ENCODE data around the gene MYLK4.

MYLK4 gene

DNA sequence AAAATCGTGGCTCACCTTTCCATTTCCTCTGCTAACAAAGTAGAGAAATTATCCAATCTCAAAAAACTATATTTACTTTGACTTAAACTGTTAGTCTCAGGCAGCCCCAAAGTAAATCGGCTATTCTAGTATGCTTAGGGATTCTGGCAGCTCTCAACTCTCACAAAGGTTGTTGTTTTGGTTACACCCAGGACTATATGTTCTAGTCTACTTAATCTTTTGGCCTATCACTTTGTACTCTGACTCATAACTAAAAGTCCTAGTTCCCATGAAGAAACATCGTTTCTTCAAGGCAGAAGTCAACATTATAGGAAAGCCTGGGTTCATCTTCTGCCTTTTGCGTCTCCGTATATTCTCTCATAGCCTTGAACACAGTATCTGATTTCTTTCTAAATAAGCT, 42.3 kb downstream of the MYLK4 start:
- no peak for DNase-seq (ENCODE audit: low read depth in 2 of 3, low spot score in 1 of 3)

DNA sequence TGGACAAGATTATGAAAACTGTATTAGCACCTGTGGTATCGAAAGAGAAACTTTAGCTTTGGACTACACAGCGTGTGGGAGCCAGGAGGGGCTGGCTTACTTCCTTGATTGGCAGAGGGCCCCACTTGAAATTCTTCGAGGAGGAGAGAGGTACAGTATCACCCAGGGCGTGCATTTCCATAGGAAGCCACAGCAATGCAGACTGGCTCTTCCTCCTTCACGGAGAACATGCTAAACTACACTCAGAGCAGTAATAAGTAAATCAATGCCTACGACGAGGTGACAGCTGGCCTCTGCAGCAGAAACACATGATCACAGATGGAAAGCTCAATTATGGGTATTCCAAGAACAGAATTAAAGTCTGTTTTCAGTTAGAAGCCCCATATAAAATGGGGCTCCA, 44.2 kb downstream of the MYLK4 start:
- no peak for DNase-seq (ENCODE audit: low read depth in 2 of 3, low spot score in 1 of 3)

DNA sequence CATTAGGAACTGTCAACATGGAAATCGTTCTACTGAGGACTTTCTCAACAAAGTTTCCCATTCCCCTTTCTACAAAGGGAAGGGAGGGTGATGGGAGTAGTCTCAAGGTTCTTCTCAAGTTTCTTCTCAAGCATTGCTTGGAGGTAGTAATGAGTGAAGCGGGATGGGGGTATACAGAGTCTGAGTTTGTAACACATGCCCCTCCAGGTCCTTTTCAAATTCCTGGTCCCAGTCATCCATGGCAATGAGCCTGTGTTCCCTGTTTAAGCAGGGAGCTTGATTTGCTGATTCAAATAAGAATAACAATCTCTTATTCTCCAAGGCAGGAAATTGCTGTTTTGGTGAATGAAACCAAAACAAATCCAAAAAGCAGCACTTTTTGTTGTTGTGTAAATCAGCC, 45.5 kb downstream of the MYLK4 start:
- no peak for DNase-seq (ENCODE audit: low read depth in 2 of 3, low spot score in 1 of 3)

DNA sequence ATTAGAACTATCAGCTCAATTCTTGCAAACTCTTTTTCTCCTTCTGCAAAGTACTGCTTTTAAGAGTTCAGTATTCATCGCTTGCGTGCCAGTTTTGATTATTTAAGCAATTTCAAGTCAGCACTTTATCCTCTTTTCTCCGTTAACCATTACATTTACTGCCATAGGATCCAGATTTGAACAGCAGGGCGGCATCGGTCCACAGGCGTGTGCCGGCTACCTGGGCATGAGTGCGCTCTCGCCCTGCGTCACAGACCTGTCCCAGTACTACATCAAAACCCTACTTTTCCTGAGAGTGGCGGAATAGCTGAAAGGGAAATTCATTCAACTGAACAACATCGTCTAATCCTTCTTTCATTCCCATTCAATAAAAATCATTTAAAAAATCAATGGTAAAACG, 53.4 kb downstream of the MYLK4 start:
- no peak for DNase-seq (ENCODE audit: low read depth in 2 of 3, low spot score in 1 of 3)

DNA sequence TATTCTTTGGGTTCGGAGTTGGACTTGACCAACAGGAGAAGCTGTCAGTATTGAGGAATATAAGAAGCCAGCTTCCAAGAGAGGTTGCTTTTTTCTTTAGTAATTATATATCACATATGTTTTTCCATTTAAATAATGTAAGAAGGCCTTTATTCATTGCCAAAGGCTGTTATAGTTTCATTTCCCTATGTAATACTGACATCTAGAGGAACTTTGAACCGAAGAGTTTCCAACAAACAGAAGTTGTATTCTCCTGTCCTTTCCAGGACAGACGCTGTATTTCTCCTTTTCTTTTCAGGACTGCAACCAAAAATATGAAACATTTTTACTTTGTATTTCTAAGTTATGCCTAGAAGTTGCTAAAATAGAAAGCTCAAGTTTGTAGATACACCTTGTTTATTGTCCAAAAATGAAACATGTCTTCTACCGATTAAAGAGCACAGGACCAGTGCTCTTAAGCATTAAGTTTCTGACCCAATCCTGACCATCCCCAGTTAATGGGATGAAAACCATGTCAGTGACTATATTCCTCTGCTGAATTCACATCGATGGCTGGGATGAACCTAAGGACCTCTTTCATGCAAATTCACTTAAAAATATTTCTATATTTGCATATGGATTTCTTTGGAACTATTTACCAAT, 55.1 kb downstream of the MYLK4 start:
- DNase-seq (ENCODE audit: low read depth in 2 of 3, low spot score in 1 of 3) = no peak

DNA sequence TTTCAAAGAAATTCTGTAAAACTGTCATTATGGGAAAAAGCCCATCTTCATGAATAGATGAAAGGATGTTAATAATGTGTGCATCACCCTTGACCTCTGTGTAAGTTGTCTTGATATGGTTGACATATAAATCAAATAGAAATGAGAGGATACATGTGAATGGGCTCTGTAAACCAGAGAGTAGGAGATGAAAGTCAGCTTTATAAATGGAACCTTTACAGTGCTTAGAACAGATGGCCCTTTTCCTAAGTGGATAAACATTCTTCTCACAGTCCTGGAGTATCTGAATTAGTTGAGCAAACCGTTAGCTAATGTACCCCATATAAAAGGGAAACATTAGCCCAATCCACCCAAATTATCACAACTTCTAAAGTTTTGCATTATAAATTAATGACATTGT, 57.5 kb downstream of the MYLK4 start:
- no peak for DNase-seq (ENCODE audit: low read depth in 2 of 3, low spot score in 1 of 3)

DNA sequence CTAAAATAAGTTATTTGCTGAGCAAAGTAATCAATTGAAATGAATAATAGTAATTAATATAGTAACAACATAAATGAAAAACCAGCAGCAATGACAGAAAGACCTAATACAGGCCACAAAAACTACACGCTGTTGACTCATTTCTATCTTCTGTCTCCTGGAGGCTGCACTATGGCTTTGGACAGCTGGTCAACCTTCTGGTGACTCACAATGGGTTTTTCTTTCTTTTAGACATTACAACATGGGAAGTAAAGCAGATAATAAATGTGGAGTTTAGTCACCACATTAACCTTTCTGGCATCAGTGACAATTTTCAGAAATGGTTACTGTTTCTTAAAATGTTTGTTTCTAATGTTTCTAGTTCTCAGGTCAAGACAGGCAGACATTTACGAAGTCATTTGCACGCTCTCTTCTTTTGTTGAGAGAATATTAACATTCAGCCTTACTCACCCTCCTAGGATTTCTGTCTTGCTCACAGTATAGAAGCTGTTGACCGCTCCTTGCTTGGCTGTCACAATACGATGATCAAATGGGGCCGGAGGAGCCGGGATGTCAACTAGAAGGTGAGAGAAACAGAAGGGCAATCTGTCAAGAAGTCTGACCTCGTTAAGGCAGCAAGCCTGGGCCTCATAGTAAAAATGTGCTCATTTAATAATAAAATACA, 62.2 kb downstream of the MYLK4 start:
- no peak for DNase-seq (ENCODE audit: low read depth in 2 of 3, low spot score in 1 of 3)

DNA sequence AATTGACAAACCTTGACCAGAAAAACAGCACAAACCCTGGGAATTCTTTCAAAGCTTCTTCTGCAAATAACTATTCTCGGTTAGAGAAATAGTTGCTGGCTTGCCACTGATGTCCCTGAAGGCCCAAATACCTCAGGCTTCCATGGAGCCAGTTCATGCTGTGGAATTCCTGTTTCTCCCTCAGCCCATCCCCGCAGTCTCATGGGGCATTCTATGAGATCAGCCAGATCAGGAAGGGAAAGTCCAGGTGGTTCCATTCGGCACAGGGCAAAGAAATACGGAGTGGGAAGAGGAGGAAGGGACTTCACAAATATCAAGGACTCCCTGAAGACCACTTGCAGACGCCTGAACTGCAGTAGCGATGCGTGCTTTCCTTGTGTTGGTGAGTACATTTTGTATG, 63.3 kb downstream of the MYLK4 start:
- DNase-seq (ENCODE audit: low read depth in 2 of 3, low spot score in 1 of 3) = no peak

DNA sequence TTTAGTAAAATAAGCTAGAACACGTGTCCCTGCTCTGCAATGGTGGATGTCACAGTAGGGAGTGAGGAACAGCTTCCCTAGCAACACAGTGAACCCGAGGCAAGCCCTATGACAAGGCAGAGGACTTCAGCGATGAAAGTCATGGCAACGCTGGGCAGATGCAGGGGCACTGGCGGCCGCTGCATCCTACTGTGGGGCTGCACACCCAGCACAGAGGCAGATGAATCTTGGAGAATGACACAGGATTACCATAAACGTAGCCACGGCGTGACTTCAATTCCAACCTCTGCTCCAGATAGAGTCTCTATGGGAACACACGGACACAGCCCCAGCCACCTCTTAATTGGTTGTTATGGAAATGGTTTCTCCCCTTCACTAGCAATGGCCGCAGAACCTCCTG, 64.2 kb downstream of the MYLK4 start:
- no peak for DNase-seq (ENCODE audit: low read depth in 2 of 3, low spot score in 1 of 3)

DNA sequence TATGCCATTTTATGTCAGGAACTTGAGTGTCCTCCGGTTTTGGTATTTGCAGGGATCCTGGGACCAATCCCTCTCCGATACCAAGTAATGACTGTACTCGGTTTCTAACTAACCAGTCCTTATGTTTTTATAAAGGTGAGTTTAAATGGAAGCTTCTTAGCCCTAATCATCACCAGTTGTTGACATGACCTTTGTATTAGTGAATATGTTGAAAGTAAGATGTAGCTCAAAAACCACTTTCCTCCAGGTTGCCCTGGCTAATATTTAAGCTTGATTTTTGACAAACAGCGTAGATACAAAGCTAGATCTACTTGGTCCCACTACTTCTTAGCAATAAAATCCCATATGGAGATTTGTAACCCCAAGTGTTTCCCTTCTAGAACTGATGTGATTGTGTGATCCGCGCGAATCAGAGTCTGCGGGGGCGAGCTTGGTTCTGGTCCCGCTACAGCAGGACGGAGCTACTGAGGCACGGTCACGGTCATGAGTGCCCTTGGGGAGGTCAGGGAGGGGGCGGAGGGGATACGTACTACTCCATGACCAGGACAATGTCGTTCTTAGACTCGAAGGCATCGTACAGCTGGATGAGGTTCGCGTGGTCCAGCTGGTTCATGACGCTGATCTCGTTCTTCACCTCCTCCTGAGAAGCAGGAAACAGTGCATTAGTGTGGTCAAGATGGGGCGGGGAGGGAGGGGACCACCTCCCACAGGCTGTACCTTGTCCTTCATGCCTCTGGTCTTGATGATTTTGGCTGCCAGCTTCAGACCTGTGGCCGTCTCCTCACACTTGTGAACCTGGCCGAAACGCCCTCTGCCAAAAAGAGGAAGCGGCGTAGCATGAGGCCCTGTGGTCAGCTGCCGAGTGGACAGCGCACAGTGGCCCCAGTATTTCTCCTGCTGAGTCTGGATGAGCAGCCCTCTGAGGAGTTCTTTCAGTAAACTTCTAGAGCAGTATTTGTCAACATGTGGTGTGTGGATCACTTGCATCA, 65.7 kb downstream of the MYLK4 start:
- DNase-seq (ENCODE audit: low read depth in 2 of 3, low spot score in 1 of 3) = no peak

DNA sequence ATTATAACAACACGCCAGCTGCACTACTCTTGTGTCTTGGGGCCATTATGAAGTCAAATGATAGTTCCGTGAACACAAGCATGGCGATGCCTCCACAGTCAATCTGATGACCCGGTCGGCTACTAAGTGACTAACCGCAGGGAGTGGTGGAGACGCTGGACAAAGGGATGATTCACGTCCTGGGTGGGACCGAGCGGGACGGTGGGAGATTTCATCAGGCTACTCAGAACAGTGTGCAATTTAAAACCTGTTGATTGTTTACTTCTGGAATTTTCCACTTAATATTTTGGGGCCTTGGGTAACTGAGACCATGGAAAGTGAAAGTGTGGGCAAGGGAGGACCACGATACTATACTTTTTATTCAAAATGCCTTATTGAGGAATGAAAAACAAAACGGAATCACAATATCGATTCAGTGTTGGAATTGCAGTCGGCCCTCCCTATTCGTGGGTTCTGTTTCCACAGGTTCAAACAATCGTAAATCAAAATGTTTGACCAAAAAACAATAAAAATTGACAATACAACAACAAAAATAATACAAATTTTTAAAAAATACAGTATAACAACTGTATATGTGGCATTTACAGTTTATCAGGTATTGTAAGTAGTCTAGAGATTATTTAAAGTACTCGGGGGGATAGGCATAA, 66.5 kb downstream of the MYLK4 start:
- no peak for DNase-seq (ENCODE audit: low read depth in 2 of 3, low spot score in 1 of 3)

DNA sequence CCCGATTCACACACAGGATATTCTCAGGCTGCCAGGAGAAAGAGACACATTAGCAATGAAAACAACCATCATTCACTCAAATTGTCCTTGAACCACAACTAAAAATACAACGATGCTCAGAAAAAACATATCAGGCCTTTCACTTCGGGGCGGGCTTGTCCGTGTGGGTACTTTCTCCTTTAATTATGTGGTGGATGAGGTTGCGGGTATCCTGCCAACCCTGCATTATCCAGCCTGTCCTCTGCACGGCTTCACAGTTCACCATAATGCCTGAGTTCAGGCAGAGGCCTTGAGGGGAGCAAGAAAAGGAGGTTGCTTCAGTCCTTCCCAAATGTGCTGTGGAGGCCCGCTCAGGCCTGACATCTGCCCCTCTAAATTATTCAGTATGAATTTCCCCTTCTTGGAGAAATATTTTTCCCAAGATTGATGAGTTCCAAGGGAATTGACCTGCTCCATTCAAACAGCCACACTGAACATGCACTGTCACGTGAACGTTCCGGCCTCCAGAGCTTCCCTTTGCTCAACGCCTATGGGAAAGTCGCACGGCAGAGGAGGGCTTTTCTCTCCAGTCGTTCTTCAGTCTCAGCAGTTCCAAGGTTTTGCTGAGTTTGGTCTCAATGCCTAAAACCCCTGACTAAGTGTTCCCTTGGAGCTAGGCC, 70.3 kb downstream of the MYLK4 start:
- DNase-seq (ENCODE audit: low read depth in 2 of 3, low spot score in 1 of 3) = no peak

DNA sequence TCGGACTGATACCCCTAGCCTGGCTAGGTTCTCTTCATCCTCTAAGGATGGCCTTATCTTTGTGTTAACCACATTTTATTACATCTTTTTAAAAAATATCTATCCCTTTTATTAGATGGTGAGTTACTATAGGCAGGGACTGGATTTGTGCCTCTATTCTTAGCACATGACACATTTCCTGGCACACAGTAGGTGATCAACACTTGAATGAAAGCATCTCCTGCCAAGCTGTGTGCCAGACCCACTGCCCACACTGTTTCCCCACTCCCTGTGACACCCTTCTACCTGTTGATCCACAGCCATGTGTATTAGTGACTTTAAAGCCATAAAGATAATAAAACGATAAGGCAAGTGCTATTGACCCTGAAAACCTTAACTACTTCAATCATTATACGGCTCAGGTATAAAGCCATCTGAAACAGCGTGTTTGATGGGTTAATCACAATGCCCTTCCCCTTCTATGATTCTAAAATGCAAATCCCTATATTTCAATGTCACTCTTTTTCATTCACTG, 73.6 kb downstream of the MYLK4 start:
- no peak for DNase-seq (ENCODE audit: low read depth in 2 of 3, low spot score in 1 of 3)

DNA sequence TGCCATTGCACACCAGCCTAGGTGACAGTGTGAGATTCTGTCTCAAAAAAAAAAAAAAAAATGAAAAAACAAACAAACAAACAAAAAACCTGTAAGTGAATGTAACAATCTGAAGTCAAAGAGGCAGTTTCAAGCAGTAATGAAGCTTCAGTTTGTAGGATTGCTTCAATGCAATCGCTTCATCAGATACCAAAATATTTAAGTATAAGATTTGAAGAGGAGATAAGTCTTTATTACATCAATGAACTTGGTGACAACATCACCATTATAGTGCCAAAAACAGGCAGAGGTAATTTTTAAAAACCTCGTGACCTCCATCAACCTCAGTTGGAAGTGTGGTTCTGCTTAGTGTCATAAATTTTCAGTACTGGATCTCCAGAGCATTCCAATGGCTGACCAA, 74.7 kb downstream of the MYLK4 start:
- no peak for DNase-seq (ENCODE audit: low read depth in 2 of 3, low spot score in 1 of 3)

DNA sequence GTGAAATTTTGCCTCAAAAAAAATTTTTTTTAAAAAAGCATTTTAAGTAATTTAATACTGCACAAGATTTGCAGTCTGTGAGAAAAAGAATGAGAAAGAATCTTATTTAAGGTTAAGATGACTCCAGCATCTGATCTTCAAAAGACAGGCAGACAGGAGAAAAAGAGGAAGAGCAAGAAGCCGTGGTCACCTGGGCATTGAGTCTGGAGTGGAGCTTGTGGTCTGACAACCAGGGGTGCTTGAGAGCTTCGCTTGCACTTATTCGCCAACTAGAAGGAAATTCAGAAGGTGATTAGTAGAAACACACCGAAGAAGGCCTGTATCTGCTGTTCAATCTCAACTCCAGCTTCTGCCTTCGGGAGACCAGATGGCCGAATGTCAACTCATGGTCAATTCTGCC, 75.9 kb downstream of the MYLK4 start:
- DNase-seq (ENCODE audit: low read depth in 2 of 3, low spot score in 1 of 3) = no peak

DNA sequence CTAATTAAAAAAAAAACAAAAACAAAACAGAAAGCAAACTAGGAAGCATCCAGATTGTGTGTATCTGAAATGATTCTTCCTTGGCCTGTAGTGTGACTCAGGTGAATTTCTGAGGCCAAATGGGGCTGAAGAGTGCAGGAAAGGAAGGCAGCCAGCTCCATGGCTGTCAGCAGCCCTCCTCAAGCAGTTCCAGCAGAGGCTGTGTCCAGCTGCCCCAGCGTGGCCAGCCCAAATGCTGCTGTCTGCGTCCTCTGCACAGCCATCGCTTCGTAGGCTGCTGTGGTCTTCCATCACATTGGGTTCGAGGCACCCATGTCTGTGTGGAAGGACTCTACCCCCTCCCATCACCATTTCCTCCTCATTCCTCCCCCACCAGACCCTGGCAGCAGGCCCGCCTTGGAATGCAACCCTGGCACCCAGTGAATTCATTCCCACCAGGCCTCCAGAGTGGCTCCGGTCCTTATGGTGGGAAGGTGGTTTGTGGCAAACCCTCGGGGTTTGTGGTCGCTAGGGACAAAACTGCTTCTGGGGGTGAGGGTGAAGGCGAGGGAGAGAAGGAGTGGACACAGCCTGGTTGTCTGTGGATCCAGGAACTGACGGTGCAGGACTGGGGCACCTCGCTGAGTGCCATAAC, 81.5 kb downstream of the MYLK4 start:
- DNase-seq (ENCODE audit: low read depth in 2 of 3, low spot score in 1 of 3) = no peak

DNA sequence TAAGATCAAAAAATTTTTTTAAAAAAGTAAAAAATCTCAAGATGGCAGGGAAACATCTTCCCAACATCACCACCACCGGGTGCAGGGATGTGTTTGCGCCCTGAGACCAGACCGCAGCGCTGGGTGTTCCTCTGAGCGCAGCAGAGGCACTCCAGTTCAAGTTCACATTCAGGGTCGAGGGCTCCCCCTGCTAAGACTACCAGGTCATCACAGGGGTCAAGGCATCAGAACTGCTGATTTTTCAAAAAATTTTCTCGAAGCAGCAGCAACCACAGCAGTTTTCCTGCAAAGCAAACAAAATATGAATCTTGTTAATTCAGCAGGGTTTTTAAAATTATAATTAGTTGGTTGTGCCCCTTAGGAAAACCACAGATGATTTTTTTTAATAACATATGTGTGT, 83.1 kb downstream of the MYLK4 start:
- DNase-seq (ENCODE audit: low read depth in 2 of 3, low spot score in 1 of 3) = no peak

DNA sequence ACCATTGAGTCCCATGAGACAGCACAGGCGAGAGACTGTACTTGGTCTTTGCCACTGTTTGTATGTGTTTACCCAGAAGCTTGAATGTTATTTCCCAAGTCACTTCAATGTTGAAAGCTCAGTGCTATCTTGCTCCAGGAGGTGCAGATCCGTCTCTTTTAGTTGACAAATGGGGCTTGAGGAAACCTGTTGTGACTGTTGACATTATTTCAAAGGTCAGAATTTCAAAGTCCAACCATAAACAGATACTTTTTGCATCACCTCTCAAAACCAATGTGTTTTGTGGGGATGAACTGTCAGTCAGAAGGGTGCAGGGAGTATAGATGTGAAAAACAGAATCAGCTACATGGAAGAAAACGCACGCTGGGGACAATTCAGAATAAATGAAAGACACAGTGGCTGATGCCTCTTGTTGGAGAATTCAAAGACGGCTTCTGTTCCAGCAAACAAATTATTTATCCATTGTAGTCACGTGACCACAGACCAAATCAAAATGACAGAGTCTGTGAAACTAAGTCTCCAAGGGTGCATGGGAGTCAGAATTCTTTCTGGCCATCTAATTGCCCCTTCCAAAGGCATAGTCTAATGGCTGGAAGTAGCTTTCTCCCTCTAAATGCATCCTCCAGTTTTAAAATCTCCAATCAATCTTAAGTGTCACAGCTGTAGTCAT, 83.7 kb downstream of the MYLK4 start:
- no peak for DNase-seq (ENCODE audit: low read depth in 2 of 3, low spot score in 1 of 3)

DNA sequence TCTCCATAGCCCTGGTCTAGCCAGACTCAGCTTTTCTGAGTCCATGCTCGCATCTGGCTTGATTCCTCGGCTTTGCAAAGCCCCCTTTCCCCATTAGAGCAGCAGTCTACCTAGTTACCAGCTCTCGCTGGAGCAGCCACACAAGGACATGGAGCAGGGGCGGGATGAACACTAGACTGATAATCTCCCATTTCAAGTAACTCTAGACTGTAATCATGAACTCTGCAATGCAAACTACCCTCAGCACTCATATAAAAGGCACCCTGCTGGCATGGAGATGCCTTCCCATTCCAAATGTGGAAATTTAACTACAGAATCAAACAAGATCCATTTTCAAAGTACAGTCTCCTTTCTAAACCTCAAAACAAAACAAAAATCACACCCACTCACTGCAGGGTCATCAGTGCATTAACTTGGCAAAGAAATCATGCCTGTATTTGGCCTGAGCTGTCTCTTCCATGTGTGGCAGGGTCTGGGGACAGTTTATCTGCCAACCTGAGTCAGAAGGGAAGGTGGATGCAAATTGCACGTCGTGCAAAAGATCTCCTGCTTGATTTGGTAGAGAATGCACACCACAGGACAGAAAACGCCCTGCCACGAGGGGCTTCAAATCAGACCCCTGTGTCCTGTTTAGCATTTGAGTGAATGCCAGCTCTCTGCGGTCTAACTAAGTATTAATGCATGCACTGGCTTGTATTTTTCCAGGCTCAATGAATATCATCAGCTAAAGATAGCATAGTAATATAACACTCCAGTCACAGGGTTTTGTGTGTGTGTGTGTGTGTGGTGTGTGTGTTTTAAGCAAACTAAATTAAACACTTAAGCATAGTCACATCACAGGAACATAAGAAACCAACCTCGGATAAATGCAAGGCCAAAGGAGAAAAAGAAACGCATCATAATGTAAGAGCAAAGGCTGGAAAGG, 85.3 kb downstream of the MYLK4 start:
- no peak for DNase-seq (ENCODE audit: low read depth in 2 of 3, low spot score in 1 of 3)

Data from stimulated activated CD4-positive, alpha-beta T cell treated with anti-CD3 and anti-CD28 coated beads, Interleukin-12 subunit alpha, Interleukin-12 subunit beta, amount 100 ng/mL, for 48 hours (primary cell).